SH-SY5Y (cell line): ENCODE data around the gene SLC10A7.

Source experiments
- GATA2 ChIP-seq: IDR thresholded peaks from 2 replicates; pipeline ENCODE4 v1.6.1; 2011; ENCODE audit warnings: mild to moderate bottlenecking, low read depth, low read length
- GATA3 ChIP-seq: IDR thresholded peaks from 2 replicates; pipeline ENCODE4 v1.6.1; 2011; ENCODE audit warnings: low read depth, mild to moderate bottlenecking, low read length, moderate library complexity

- TF ChIP-seq GATA2 (no peak), GATA3 (no peak)
These were observed 180.9 kb downstream of the SLC10A7 start for GRCh38 chr4:146340798-146341197.
